ENCODE results near the gene MED13L.
"Not testable (repeated sequence)": the region's sequence is repeated elsewhere in the genome, so short reads cannot be mapped to it uniquely, and the experiment has no call there.

The MED13L gene

DNA sequence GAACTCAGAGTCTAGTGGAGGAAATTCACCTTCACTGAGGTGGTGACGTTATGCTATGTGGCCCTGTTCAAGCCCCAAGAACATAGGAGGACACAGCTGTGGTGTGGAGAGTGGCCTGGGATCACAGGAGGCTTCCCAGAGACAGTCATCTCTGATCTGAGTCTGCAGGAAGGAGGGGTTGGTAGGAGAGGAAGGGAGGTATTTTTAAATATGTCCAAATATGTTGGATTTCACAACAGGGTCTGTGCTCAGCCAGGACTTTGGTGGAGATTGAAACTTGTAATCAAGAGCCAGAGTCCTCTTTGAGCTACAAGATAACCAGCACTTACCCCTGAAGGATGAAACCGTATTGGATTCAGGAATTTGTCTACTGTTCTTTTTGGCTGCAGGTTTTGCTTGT, 26.4 kb upstream of the MED13L start:
- DNase-seq (ENCODE audit: low read depth): no peak

DNA sequence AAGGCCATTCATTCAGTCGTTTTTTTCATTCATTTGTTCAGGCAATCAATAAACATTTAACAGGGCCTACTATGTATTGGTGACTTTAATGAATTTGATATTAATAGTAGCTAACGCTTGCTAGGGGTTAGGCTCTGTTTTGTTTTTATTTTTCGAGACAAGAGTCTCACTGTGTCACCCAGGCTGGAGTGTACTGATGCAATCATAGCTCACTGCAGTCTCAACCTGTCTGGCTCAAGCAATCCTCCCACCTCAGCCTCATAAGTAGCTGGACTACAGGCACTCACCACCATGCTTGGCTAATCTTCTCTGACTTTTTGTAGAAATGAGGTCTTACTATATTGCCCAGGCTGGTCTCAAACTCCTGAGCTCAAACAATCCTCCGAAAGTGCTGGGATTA, 25.6 kb upstream of the MED13L start:
- no peak for DNase-seq (ENCODE audit: low read depth)

DNA sequence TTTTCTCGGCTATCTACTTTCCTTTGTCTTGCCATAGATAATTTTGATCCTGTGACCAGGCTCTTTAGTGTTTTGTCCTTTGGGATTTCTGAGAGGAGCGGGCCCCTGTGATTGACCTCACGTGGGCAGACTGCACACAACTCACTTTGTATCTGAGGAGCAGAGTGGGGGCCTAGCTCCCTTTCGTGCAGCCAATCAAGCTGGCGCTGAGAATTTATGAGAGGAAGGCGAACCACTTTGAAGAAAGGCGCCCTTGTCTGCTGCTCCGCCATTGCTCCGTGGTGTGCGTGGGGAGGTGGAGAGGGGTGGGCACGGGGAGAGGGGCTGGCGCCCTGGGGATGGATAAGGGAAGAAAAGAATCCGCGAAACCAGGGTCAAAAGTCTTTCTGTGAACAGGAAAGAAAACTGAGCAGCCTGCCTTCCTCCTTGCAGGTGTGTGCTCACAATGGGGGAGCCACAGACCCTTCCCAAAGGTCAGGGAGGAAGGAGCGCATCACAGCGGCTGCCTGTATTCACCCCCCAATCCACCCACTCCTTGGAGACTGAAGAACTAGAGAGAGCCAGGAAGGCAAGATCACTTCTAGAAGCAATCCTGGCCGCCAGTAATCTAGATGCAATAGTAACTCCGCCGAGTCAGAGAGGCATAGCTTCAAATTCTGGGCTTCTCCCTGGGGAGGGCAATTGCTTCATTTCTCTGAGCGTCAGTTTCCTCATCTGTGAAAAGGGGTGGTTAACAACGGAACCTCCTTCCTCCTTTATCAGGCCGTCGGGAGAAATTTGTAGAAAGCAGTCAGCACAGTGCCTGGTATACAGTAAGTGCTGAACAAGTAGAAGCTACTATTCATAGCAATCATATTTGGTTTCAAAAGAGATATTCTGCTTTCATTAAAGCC, 24.9 kb upstream of the MED13L start:
- no peak for DNase-seq (ENCODE audit: low read depth)

DNA sequence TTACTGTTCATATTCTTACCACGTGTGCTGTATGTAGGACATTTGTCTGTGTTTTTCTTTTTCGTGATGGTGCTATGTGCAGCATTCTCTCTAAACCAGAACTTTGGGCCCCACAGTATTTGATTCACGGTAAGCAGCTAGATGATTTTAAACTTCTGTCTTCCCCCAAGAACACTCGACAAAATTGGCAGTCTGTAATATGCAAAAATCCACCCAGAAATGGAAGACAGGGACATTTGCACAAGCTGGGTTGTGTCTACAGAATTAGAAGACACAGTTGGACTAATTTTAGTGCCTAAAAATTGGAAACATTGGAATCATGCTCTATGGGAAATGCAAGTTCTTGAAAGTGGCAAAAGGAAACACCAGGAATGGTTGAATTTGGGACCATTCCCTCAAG, 24.1 kb upstream of the MED13L start:
- DNase-seq (ENCODE audit: low read depth): no peak

DNA sequence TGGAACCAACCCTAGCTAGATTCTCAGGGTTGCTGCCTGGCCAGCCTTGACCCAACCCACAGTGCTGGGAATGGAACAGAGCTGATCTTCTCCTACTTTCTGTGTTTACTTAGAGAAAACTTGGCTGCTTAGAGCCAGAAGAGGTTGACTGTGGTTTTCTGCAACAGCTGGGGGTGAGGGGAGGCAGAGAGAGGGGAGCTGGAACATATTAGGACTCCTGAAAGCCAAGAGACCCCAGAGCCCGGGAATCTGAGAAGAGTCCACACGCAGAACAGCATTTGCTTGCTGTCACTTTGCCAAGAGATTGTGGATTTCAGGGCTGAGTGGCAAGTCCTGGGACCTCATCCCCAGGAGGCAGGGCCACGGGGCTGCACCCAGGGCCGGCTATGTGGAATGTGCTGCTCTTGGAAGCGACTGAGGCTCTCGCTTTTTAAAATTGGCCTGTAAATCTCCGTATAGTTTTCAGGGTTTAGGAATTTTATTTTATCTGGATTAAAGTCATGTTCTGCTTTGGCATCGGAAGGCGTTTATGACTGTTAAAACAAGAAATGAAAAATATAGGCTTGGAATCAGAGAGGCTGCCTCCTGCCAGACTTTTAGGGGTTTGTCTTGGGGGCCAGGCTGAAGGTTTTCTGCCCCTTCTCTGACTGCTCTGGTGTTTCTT, 22.3 kb upstream of the MED13L start:
- DNase-seq (ENCODE audit: low read depth): no peak

DNA sequence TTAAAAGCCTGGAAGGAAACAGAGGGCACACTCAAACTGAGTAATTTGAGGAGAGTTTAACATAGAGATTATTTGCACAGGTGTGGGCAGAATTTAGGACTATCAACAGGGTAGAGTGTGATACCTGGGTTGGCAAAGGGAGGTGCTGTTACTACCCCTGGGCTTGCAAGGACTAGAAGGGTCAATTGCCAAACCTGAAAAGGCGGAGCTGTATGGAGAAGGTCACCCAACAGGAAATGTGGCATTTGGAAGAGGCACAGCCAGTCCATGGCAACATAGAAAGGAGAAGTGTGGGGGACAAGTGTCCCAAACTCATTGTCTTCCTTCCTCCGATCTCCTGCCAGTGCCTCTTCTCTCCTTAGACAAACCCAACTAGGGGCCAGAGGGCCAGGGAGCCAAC, 21.6 kb upstream of the MED13L start:
- DNase-seq (ENCODE audit: low read depth): no peak

DNA sequence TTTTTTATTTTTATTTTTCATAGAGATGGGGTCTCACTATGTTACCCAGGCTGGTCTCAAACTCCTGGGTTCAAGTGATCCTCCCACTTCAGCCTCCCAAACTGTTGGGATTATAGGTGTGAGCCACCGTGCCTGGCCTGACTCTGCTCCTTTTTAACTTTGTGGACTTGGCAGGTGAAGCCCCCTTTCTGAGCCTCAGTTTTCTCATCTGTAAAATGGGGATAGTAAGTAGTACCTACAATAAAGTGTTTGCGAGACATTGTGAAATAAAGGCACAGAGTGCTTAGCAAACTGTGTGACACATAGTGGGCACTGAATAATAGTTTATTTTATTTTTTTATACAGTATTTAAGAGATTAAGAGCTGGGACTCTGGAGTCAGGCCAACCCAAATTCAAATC, 21.1 kb upstream of the MED13L start:
- DNase-seq (ENCODE audit: low read depth): no peak

DNA sequence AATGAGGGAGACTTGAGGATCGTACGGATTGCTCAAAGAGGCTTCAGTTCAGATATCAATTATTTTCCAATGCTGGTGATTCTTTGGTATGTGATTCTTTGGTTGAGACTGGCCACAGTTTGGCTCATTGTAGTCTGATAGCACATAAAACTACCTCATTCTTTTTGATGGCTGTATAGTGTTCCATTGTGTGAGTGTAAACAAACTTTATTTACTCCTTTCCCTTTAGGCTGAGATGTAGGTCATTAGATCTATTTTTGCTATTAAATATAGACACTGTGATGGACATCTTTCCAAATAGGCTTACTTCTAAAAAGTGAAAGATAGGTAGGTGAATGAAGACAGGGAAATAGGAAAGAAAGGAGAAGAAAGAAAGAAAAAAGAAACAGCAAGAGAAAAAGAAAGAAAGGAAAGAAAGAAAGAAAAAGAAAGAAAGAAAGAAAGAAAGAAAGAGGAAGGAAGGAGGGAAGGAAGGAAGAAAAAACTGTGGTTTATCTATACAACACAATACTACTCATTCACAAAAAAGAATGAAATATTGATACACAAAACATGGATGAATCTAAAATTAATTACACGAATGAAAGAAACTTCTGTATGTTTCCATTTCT, 19.8 kb upstream of the MED13L start:
- no peak for DNase-seq (ENCODE audit: low read depth)

DNA sequence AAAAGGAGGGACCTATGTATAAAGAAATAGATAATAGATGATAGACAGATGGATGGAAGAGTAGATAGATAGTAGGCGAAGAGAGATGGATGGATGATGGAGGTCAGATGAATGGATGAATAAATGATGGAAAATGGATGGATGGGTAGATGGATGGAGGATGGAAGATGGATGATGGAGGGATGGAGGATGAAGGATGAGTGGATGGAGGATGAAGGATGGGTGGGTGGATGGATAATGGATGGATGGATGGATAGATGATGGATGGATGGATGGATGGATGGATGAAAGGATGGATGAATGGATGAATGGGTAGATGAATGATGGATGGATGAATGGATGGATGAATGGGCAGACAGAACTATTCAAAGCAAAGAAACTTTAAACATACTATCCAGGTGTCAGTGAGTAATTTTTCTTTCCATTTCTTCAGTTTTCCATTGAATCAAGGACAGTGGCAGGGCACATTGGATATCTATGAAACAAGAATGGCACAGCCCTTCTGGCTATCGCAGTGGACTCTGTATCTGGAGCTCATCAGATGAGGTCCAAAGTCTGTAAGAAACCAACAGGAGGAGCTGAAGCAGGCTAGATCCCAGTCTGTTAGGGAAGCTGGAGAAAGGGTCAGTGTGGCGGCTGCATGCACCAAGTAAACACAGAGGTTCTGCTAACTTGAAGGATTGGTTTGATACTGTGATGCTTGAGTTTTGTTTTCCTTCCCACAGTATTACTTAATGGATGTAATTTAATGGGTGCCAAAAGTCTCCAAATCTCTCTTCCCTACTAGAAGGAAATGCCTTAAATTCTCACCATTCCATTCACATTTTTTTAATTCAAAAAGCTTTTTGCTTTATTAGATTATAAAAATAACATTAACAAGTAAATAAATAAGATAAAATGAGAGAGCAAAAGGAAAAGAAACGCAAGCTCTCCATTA, 18.1 kb upstream of the MED13L start:
- no peak for DNase-seq (ENCODE audit: low read depth)

DNA sequence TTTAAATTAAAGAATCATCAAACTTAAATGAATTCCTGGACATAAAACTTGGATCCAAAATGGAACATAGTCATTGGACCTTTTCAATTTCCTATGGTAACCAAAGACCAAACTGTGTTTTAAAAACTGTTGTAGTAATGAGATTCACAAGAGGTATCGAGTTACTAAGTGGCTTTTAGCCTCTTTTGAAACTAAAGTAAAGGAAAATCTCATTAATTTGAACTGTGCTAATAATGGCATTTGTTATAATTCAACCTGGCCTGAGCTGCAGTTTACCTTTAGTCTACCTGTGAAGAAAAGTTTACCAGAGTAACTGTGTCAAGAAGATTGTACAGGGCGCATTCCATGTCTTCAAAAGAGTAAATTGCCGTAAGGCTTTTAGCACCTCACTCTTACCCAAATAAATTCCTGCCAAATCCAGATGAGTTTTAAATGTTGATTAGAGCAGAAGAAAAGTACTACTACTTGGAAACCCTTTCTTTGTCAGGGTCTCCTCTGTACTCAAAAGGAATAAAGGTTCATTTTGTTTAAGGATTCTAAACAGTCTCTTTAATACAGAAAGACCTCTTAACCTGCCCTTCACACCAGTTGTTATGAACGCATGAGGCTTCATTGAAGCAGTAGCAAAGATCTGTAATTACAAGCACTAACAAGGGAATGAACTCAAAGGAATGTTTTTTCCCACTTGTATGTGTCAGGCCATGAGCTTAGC, 17.1 kb upstream of the MED13L start:
- DNase-seq (ENCODE audit: low read depth): no peak

DNA sequence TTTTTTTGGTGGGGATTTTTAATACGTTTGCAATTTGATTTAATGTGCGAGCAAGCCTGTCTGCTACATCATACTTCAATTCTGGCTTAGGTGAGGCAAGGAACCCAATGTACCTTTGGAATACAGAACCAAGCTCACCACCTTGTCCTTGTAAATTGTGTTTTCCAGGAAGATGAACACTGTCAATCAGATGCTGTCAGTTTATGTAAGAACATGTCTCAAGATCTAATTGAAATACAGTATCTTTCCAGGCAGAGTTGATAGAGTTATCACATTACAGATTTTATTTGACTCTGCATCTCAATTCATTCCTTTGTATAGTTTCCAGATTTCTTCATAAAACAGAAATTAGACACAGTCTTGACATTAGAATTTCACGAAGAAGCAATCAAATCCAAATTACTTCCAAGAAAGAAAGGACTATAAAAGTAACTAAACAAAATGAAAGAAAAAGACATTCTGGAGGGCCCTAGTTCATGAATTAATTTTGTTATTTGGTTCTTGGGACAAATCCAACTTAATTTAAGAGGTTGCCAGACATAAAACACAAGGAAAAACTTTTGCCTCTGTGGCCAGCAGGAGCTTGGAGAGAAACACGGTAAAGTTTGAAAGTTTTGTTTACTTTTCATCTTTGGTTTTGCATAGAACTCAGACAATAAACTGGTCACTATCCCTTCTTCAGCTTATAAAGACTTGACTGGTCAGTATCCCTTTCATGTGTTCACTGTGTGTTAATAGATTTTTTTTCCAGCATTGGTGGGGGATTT, 16.4 kb upstream of the MED13L start:
- DNase-seq (ENCODE audit: low read depth): no peak

DNA sequence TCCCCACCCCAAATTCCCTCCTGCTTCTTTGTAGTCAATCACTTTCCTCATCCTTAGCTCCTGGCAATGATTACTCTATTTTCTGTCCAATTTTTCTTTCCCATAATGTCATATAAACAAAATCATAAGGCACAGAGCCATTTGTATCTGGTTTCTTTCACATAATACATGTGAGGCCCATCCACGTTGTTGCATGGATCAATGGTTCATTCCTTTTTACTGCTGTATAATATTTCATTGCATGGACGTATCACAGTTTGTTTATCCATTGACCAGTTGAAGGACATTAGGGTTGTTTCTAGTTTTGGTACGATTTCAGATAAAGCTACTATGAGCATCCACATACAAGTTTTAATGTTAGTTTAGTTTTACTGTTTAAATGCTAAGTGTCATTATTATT, 13.7 kb upstream of the MED13L start:
- DNase-seq (ENCODE audit: low read depth): no peak

DNA sequence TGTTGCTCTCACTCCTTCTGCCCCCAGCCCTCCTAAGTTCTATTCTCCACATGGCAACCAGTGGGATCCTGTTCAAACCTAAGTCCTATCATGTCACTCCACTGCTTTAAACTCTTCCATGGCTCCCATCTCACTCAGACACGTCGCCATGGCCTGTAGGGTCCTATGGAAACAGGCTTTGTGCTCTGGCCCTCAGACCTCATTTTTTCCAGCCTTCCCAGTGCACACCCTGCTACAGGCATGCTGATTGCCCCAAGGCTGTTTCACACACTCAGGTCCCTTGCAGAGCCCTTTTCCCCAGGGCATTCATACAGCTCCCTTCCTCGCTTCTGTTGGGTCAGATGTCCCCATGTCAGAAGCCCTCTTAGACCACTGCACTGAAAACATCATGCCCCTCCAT, 11.2 kb upstream of the MED13L start:
- no peak for DNase-seq (ENCODE audit: low read depth)

DNA sequence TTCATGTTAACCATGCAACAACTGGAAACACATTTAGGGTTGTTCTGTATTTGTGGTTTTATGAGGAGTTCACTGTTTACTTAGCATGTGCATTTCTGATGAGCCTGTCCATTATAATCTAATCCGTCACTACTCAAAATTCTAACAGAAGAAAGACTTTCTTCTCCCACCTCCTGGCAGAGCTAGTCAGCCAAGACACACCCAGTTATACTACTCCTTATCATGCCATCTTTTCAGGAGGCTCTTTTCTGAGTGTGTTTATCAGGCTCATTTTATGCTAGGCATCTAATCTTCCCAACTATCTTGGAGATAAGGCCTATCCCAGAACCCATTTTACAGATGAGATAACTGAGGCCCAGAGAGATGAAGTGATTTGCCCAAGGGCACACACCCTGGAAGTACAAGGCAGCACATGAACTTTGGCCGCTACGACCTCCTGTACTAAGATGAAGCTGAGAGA, 10.4 kb upstream of the MED13L start:
- DNase-seq (ENCODE audit: low read depth): no peak

DNA sequence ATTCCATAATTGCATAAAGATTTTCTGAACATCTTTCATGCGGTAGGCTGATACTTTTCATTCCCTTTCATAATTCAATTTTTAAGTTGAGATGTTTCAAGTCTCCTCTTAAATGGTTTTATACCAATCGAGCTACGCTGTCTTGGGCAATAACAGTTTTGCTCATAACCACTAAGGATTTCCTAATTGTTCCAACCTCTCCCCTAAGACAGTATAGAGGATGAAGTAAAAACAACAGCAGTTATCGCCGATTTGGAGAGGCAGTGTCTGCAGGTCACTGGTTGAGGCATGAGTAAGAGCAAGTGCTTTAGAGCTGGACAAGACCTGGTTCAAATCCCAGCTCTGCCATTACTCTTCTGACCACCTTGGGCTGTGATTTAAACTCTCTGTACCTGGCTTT, 6.9 kb upstream of the MED13L start:
- DNase-seq (ENCODE audit: low read depth): no peak

DNA sequence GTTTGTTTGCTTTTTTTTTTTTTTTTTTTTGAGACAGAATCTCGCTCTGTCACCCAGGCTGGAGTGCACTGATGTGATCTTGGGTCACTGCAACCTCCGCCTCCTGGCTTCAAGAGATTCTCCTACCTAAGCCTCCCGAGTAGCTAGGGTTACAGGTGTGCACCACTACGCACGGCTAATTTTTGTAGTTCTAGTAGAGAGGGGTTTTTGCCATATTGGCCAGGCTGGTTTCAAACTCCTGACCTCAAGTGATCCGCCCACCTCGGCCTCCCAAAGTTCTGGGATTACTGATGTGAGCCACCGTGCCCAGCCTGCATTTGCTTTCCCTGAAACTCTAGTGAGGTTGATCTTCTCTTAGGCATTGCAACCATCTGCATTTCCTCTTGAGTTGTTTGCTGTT, 6.4 kb upstream of the MED13L start:
- DNase-seq (ENCODE audit: low read depth): not testable (repeated sequence)

DNA sequence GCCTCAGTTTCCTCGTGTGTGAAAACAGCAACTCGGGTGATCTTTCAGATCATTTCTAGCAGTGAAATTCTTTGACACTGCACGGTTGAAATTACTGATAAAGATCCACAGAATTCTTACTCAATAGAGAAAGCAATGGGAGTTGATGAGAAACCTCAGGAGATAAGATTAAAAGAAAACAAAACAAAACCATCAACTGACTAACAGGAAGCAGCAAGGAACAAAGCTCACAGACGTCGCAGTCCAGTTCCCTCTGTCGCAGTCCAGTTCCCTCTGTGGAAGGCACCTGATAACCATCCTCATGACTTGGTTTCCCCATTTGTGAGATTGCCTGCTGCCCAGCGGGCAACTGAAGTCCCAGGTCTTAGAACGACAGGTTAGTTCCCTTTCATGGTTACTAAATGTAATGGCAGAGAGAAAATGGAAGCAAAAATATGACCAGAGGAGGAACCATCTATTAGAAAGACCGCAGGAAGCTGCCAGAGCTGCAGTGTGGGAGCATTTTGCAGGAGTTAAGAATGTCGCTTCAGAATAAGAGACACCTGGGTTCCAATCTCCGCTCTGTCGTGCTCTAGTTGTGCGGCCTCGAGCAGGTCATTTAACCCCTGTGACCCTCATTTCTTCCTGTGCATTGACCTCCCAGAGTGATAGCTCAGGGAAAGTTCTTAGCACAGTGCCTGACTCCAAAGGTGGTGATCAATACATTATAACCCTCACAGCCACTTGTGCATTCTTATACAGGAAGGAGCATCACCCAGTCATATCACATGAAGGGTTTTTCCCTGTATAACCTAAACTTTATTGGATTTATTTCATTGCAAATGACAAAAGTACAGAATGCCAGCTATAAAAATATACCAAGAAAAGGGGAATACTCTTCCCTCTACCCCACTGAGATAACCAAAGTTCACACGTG, 5.1 kb upstream of the MED13L start:
- DNase-seq (ENCODE audit: low read depth): no peak

DNA sequence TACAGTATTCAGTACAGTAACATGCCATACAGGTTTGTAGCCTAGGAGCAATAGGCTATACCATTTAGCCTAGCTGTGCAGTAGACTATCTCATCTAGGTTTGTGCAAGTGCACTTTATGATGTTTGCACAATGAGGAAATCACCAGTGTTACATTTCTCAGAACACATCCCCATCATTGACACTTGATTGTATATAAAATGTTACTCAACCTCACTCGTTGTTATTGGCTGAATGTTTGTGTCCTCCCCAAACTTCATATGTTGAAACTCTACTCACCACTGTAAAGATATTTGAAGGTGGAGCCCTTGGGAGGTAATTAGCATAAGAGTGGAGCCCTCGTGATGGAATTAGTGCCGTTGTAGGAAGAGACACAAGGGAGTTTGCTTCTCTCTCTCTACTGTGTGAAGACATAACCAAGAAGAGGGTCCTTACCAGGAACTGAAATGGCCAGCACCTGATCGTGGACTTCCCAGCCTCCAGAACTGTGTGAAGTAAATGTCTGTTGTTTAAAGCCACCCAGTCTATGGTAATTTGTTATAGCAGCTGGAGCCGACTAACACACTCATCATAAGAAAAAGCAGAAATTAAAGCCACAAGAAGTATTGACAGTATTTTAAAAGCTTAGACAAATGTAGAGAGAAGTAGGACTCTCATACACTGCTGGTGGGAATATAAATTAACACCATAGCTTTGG, 3.2 kb upstream of the MED13L start:
- DNase-seq (ENCODE audit: low read depth): no peak

DNA sequence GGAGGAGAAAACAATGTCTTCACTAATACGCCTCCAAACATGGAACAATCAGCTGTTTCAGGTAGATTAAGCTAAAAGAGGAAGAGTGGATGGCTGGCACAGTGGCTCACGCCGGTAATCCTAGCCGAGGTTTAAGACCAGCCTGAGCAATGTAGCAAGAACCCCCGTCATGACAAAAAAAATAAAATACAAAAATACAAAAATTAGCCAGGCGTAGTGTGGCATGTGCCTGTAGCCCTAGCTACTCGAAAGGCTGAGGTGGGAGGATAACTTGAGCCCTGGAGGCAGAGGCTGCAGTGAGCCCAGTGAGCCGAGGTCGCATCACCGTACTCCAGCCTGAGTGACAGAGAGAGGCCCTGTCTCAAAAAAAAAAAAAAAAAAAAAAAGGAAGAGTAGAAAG, 1.2 kb upstream of the MED13L start:
- no peak for DNase-seq (ENCODE audit: low read depth)
